Fibroblast of the conjunctiva (primary cell): ENCODE data around the gene RGMB.
"Not testable (repeated sequence)": the region's sequence is repeated elsewhere in the genome, so short reads cannot be mapped to it uniquely, and the experiment has no call there.

Source experiments
- DNase-seq: peaks from one replicate; pipeline ENCODE4 v3.0.0-alpha.2; 2010; ENCODE audit warnings: low read depth

Gene RGMB, protein sequence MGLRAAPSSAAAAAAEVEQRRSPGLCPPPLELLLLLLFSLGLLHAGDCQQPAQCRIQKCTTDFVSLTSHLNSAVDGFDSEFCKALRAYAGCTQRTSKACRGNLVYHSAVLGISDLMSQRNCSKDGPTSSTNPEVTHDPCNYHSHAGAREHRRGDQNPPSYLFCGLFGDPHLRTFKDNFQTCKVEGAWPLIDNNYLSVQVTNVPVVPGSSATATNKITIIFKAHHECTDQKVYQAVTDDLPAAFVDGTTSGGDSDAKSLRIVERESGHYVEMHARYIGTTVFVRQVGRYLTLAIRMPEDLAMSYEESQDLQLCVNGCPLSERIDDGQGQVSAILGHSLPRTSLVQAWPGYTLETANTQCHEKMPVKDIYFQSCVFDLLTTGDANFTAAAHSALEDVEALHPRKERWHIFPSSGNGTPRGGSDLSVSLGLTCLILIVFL

DNA sequence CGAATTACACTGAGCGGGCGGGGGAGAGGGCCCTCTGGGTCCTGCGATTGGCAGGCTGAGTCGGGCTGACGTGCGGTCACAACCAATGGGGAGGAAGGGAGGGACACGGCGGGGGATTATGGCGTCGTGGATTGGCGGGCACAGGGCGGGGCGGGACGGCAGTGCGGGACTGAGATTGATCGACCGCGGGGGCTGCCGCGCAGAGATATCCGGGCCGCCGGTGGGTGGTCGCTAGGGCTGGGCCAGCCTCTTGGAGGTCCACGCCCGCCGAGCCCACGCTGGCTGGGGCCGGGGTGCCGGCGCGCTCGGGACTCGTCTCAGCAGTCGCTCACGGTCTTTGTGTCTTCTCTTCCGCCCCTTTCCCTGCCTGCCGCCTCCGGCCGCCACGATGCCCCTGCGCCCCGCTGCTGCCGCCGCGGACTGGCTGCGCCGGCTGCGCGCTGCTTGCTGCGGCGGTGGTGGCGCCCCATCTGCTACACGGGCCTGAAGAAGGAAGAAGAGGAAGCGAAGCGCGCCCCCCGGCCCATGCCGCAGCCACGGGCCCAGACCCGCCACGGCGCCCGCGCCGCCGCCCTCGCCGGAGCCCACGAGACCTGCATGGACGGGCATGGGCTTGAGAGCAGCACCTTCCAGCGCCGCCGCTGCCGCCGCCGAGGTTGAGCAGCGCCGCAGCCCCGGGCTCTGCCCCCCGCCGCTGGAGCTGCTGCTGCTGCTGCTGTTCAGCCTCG is at the start of gene RGMB:
Gene RGMB, plus strand, starts transcription at position 200 of the 728 bp plus-strand sequence. Its CDS starts 408 bp downstream, at position 608.
- DNase-seq: peak; percentile 99

DNA sequence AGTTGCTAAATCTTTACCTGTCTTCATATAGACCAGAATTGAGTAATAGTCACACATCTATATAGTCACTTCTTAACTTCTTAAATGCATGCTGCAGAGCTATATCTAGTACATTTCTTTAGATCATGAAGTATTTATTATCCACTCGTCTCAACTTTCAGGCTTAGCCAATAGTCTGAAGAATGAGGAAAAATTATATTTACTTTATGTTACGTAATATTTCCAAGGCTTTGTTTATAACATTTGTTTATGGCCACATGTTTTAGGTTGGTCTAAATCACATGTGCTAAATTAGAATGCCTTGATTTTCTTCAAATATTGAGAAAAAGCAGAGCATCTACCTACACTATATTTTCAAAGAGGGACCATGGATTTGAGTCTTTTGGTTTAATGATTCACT is 47.2 kb upstream of the RGMB start:
- no peak for DNase-seq

DNA sequence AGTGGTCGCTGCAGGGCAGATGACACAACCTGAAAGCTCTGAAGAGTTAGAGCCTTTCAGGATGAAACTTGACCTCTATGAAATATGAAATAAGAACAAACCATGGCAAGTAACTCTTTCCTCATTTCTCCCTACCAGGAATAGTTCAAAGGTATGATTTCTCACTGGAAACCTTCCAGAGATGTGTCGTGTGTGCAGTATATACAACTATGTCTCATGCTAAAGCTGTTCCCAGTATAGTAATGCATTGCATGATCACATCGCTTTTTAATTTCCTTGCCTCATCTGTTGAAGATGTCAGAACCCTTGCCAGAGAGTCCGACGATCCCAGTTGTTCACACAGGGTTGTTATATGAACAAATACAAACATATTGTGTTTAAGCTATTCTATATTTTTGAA is 45.8 kb upstream of the RGMB start:
- DNase-seq: no peak

DNA sequence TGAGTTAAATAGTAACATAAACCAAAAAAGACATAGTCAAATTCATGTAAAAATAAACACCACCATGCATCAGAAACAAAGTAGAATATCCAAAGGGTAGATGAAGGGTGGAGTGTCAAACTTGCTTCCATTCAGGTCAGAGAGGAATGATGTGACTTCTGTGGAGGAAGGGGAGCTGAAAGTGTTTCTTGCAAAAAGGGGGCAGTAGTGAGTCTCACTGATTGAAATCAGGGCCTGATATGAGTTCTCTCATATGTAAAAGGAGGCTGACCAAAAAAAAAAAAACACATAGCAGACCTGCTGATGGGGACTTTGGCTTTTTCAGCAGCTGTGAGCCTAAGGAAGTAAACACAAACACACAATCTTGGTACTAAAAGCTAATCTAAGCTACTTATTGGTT is 38.8 kb upstream of the RGMB start:
- no peak for DNase-seq

DNA sequence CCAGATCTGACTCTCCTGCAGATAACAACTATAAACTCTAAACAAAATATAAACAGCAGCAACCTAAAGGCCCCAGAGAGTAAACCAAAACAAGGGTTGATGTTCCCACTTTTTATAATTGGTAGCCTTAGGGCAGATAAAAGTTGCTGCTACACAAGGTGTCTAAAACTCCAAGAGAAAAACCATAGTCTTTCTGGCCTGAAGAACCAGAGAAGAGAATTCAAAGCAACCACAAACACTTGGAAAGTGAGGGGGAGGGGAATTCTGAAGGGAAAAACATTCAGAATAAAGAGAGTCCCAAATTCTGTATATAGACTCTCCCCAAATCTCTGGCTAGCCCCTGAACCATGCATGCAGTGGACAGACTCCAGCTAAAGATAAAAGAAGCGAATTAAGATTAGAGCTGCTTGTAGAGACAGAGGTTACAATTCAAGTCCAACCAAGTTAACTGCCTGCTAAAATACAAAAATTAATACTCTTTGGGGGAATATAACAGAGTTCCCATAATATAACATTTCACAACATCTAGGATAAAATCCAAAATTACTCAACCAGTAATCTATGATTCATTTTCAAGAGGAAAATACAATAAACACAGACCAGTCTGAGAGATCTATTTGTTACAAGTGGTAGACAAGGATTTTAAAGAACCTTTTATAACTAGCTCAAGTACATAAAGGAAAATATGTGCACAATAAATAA is 37.5 kb upstream of the RGMB start:
- peak; percentile 36 for DNase-seq

DNA sequence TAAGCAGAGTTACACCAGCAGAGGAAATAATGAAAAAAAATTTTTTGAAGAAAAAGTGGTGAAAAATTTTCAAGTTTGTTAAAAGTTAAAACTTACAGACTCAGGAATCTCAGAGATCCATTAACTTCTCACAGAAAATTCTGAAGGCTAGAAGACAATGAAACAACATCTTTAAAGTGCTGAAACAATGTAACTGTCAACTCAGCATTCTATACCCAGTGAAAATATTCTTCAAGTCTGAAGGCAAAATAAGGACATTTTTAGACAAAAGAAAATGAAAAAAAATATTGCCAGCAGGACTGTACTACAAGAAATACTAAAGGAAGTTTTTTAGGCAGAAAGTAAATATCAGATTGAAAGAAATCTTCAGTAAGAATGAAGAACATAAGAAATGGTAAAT is 36.7 kb upstream of the RGMB start:
- DNase-seq: no peak

DNA sequence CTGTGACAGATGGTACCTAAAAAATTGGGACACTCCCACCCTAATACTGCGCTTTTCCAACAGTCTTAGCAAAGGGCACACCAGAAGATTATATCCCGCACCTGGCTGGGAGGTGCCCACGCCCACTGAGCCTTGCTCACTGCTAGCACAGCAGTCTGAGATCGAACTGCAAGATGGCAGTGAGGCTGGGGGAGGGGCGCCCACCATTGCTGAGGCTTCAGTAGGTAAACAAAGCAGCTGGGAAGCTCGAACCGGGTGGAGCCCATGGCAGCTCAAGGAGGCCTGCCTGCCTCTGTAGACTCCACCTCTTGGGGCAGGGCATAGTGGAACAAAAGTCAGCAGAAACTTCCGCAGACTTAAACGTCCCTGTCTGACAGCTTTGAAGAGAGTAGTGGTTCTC is 36.0 kb upstream of the RGMB start:
- not testable (repeated sequence) for DNase-seq

DNA sequence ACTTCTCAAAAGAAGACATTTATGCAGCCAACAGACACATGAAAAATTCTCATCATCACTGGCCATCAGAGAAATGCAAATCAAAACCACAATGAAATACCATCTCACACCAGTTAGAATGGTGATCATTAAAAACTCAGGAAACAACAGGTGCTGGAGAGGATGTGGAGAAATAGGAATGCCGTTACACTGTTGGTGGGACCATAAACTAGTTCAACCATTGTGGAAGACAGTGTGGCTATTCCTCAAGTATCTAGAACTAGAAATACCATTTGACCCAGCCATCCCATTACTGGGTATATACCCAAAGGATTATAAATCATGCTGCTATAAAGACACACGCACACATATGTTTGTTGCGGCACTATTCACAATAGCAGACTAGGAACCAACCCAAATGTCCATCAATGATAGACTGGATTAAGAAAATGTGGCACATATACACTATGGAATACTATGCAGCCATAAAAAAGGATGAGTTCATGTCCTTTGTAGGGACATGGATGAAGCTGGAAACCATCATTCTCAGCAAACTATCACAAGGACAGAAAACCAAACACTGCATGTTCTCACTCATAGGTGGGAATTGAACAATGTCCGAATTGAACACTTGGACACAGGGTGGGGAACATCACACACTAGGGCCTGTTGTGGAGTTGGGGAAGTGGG is 34.8 kb upstream of the RGMB start:
- not testable (repeated sequence) for DNase-seq

DNA sequence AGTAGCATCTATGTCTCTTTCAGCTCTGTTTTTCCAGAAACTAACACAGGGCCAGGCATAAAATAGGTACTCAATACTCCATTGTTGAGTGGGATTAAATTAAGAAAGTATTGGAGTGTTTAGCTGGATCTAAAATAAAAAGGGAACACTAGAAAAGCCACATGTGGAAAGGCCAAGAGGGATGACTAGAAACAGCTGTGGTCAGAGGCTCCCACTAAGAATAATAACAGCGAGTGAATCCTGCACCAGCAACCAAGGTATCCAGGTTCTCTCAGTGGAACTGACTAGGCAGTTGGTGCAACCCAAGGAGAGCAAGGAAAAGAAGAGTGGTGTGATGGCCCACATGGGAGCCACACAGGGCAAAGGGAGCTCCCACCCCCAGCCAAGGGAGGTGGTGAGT is 31.5 kb upstream of the RGMB start:
- no peak for DNase-seq

DNA sequence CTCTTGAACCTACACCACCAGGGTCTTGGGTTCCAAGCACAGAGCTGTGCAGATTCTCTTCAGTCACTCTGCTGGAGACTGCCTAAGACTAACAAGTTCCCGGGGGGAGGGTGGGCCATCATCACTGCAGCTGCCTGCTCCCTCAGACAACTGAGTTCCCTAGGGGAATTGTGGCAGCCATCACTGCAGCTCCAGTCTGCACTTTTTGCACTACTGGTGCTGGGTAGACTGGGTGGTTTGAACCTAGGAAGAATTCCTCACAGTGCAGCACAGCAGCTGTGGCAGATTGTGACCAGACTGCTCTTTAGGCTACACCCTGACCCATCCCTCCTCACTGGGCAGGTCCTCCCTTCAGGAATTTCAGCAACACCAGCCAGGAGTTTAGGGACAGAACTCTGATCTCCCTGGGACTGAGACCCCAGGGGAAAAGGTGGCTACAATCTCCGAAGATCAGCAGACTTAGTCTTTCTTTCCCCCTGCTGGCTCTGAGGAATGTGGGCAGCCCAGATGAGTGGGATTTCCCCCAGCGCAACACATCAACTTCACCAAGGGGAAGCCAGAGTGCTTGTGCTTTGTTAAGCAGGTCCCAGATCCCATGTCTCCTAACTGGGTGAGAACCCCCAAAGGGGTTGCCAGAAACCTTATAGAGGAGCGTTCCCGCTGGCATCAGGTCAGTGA is 30.9 kb upstream of the RGMB start:
- DNase-seq: no peak

DNA sequence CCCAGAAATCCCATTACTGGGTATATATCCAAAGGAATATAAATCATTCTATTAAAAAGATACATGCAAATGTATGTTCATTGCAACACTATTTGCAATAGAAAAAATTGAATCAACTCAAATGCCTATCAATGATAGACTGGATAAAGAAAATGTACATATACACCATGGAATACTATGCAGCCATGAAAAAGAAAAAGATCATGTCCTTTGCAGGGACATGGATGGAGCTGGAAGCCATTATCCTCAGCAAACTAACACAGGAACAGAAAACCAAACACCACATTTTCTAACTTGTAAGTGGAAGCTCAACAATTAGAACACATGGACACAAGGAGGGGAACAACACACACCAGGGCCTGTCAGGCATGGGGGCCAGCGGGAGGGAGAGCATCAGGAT is 25.2 kb upstream of the RGMB start:
- DNase-seq: not testable (repeated sequence)

DNA sequence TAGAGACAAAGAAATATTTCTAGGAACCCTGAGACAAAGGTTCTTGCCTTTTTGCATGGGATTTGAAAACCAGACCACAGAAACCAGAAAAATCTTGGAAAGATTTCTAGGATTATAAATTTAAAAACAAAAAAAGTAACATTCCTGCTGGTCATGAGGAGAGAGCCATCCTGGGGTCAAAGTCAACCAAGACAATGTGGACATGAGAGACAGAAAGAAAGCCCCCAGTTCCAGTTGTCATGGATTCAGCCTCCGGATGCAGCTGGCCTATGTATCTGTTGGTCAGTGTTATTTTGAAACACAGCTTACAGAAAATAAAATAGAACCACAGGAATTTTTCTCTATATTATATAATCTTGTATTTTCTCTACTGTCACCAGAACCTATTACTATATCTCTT is 24.4 kb upstream of the RGMB start:
- DNase-seq: no peak

DNA sequence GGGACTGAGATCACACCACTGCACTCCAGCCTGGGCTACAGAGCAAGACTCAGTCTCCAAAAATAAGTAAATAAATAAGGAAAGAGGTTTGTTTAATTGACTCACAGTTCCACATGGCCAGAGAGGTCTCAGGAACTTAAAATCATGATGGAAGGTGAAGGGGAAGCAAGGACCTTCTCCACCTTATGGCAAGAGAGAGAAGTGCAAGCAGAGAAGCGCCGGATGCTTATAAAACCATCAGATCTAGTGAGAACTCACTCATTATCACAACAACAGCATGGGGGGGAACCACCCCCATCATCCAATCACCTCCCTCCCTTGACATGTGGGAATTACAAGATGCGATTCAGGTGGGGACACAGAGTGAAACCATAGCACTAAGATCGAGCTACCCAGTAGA is 22.8 kb upstream of the RGMB start:
- no peak for DNase-seq

DNA sequence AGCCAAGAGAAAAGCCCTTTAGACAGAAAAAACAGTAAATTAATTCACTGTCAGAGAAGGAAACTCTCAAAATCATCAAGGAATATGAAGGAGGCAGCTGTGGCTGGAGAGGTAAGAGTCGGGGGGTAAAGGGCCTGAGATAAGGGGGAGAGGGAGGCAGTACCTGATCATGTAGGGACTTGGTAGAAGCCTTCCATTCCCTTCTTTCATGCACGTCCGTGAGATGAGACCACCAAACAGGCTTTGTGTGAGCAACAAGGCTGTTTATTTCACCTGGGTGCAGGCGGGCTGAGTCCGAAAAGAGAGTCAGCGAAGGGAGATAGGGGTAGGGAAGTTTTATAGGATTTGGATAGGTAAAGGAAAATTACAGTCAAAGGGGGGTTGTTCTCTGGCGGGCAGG is 21.1 kb upstream of the RGMB start:
- DNase-seq: not testable (repeated sequence)

DNA sequence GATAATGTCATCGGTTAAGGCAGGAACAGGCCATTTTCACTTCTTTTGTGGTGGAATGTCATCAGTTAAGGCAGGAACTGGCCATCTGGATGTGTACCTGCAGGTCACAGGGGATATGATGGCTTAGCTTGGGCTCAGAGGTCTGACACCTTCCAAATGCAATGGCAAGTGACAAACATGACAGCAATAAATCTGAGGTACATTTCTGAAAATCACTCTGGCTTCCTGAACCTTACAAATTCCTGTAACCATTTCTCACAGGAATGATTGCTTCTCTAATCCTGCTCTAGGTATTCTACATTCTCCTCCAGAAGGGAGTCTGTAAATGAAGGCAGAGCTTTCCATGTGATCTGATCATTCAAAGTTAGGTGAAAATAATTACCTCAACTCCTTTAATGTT is 20.7 kb upstream of the RGMB start:
- DNase-seq: not testable (repeated sequence)

DNA sequence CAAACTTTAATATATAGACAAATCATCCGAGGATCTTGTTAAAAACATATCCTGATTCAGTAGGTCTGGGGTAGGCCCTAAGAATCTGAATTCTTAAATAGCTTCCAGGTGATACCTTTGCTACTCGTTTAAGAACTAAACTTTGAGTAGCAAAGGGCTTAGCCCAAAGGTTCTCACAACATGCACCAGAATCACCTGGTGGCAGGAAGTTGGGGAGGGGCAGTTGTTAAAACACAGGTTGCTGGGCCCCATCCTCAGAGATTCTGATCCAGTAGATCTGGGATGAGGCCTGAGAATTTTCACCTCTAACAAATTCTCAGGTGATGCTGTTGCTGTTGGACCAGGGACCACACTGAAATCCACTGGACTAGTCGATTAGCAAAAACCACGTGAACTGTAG is 20.0 kb upstream of the RGMB start:
- no peak for DNase-seq

DNA sequence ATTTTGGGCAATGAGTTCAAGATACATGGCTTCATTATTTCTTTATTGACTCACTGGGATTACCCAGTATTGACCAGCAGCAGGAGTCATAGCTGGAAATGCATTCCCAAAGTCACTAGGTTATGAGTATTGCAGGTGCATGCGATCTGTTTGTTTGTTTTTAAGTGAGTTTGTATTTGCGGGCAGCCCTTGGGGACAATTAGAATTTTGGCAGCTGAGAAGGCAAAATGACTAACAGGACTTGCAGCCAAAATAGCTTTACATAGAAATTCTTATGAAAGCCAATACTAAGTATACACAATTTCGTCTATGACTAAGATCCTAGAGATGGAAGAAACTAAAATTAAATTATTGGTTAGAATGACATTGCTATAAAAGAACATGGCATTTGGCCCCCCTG is 18.1 kb upstream of the RGMB start:
- DNase-seq: peak; percentile 75

DNA sequence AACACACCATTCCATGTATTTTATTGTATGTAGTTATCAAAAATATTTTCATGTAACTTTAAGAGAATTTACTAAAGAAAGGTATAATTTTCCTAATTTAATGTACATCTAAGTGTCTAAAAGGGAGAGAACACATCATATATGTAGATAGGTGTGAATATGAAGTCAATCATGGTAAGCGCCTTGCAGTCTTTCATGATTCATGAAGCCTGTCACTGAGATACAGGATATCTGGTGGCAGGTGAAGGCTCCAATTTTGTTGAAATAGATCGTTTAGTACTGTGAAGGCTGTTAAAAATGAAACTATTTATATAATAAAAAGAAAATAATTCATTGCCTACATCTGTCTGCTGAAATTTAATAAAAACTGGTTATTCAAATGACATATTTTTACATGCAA is 15.5 kb upstream of the RGMB start:
- no peak for DNase-seq

DNA sequence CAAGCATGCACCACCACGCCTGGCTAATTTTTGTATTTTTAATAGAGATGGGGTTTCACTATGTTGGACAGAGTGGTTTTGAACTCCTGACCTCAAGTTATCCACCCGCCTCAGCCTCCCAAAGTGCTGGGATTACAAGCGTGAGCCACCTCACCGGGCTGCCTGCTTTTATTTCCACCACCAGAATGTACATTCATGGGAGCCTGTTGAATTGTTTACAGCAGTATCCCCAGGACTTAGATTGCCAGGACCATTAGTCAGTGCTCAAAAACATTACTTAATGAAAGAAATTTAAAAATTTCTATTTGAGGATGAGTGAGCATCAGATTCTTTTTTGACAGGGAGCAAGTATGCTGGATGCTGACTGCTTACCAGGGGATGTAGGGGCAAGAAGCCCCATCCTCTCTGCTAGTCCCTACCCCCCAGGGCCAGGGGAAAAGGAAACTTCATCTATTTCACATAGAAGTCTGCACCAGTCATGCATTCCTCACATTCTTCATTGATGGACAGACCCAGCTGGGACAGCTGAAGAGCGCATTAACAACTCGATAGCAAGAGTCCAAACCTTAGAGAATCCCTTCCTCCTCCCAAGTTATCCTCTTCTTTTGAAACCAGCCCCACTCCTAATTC is 10.3 kb upstream of the RGMB start:
- DNase-seq: no peak

DNA sequence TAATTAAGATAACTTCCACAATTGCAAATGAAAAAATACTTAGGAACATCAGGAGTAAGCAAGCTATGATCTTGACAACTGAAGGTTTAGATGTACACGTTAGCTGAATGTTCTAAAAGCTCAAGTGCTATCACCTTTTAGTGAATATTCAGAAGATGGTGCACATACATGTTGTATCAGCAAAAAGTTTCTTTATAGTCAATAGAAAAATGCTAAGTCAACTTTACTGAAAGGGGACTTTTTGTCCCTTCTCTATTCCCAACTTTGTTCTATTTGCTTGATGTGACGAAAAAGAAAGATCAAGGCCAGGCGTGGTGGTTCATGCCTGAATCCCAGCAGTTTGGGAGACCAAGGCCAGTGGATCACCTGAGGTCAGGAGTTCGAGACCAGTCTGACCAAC is 7.6 kb upstream of the RGMB start:
- DNase-seq: no peak

DNA sequence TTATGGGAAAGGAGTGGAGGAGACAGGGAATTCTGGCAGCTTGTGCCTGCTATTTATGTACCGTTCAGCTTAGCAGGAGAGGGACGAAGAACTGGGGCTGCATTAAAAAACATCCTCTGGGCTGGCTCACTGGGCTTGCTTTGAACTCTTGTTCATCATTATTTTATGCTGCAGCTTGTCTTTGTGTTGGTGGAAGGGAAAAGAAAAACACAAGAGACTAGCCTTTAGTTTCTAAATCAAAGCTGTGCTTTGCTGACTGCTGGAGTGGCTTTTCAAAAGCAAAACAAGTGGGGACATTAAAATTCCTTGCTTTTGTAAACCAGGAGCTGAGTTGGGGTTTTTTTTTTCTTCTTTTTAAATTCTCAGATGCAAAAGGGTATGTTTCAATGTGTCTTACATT is 5.9 kb upstream of the RGMB start:
- DNase-seq: no peak
